GM12874 (cell line): ENCODE results near the gene GDF7.

Source experiments
- TF ChIP-seq, protein P1 (sequence below): IDR thresholded peaks from 2 replicates; pipeline ENCODE4 v1.5.1; 2011; ENCODE audit warnings: low read depth, mild to moderate bottlenecking, control low read depth, low read length, moderate library complexity; ENCODE audit not compliant: insufficient read depth

The GDF7 gene

DNA sequence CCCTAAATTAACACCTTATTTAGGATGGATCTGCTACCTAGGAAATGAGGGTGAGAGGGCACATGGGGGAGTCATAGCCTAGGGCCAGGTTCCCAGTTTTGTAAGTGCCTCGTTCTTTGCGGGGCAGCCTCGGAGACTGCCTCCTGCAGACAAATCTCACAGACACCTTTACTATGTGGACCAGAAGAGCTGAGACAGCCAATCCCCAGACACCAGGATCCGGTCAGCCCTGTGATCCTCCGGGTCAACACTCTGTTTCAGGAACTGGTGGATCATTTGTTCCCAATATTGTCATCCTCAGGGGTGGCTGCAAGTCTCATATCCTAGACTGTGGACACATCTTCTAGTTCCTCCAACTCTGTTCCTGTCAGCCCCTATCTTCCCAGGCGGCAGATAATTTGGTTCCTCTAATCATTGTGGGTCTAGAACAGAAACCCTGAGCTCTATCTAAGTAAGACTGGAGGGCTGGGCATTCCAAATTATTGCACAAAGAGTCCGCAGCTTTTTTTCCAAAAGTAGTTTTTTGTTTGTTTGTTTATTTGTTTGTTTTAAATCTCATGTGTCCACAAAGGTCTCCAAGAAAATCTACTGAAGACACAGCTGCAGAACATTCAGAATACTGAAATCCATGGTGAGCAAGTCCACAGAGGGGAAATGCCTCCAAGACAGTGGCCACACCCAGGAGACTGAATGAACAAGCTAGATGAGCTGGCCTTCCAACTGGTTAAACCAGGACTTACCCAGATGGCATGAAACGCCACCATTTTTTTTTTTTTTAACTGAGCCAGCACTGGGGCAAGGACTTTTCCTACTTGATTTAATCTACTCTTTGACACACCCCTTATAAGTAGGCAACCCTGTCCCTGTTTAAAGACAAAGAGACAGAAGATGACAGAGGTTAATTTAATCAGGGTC lies 6.2 kb upstream of the GDF7 start:
- TF ChIP-seq, protein P1, sequence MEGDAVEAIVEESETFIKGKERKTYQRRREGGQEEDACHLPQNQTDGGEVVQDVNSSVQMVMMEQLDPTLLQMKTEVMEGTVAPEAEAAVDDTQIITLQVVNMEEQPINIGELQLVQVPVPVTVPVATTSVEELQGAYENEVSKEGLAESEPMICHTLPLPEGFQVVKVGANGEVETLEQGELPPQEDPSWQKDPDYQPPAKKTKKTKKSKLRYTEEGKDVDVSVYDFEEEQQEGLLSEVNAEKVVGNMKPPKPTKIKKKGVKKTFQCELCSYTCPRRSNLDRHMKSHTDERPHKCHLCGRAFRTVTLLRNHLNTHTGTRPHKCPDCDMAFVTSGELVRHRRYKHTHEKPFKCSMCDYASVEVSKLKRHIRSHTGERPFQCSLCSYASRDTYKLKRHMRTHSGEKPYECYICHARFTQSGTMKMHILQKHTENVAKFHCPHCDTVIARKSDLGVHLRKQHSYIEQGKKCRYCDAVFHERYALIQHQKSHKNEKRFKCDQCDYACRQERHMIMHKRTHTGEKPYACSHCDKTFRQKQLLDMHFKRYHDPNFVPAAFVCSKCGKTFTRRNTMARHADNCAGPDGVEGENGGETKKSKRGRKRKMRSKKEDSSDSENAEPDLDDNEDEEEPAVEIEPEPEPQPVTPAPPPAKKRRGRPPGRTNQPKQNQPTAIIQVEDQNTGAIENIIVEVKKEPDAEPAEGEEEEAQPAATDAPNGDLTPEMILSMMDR = no peak

DNA sequence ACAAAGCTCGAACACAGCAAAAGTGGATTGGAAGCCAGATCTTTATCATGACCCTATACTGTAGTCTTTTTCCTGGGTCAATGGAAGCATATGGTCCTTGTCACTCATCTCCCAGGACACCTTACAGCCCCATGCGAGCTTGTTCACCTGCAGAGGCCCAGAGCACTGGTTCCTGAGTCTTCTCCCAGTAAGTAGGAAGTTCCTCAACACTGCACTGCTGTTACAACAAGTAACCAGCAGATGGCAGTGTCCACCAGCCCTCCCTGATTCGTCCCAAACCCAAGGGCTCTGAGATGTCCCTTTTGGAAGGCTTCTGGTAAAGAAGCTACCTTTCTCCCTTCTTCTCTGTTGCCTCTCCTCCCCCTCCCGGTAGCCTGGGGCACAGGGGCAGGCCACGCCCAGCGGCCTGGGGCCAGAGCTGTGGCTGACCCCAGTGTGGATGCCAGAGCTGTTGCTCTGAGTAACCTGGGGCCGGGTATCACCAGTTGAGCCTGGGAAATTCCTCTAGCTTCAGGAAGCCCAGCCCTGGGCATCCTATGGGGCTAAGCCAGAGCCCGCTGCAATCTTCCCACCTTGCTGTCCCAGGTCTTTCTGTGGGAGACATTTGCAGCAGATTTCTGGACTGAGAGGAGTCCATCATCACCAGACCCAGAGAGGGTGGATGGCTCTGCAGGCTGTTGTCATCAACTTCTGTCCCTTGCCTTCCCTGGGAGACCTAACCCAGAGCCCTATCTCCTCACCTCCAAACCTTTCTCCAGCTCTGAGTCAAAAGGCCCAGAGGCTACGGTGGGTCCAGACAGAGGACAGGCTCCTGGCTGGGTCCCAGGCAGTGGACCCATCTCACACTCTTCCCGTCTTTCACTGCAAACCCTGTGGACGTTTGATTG lies 5.3 kb upstream of the GDF7 start:
- TF ChIP-seq, protein P1 = peak; percentile 92

DNA sequence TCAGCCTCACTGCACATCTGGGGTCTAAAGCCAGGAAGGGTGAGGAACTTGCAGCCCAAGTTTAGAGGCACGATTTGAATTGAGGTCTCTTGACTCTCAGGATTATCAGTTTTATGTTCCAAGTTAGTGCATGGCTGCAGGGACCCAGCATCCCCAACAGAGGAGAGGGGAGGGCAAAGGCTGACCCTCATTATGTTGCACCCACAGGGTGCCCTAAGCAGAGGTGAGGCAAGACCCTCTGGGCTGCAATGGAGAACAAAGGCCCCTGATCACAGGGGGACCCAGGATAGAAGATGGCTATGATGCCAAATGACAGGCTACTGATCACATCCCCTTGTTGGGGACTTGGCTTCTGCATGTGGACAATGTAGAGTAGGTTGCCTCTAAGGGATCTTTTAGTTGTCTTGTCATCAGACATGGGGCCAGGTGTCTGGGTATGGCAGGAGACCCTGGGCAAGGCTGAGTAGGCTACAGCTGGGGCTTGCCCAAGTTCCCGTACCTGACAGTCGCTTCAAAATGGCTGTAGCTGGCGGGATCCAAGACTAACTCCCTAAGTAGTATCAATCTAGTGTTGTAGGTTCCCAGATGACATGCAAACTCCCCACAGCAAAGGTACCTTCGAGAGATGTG lies 4.5 kb upstream of the GDF7 start:
- TF ChIP-seq, protein P1 = no peak

DNA sequence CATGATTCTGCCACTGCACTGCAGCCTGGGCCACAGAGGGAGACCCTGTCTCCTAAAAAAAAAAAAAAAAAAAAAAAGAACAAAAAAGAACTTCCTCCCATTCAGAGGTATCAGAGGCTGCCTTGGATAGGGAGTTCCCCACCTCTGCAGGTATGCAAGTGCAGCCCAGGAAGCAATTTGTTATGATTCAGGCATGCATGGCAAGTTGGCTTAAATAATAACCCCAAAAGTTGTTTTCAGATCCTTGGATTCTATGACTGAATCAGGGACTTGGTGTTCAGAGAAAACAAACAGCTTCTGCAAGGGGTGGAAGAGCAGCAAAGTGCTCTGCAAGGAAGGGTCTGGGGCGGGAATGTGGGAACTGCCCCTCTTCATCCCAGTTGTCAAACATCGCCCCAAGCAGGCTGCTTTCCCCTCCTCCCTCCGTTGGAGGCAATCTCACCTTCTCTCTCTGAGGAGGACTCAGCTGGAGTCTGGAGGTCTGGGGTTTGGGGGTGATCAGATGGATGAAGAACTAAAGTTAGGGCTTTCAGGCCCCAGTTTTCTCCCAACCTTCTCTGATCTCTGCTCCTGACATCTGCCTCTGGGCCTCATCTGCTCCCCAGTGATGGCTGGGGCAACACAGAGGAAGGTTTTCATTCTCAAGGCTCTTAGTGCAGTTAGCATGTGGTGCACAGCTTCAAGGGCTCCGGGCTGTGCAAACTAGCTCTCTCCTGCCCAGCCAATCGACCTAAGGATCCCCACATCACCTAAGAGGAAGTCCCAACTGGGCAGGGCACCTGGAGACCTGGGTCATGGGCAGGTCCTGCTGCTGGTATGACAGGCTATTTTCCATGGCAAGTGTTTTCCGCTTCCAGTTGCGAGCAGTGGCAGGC lies 3.5 kb upstream of the GDF7 start:
- TF ChIP-seq, protein P1 = no peak

DNA sequence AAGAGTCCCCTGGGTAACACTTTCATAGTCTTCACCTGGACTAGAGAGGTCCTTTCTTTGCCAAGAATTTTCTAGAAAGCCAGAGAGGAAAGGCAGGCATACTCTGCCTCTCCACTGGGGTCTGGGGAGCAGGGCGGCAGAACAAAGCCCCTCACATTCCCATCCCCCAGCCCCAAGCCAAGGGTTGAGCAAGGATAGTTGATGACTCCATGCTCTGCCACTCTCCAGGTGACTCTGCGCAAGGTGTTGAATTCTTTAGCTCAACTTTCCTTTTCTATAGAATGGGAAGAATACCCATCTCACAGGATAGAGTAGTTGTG lies 2.9 kb upstream of the GDF7 start:
- TF ChIP-seq, protein P1 = no peak

DNA sequence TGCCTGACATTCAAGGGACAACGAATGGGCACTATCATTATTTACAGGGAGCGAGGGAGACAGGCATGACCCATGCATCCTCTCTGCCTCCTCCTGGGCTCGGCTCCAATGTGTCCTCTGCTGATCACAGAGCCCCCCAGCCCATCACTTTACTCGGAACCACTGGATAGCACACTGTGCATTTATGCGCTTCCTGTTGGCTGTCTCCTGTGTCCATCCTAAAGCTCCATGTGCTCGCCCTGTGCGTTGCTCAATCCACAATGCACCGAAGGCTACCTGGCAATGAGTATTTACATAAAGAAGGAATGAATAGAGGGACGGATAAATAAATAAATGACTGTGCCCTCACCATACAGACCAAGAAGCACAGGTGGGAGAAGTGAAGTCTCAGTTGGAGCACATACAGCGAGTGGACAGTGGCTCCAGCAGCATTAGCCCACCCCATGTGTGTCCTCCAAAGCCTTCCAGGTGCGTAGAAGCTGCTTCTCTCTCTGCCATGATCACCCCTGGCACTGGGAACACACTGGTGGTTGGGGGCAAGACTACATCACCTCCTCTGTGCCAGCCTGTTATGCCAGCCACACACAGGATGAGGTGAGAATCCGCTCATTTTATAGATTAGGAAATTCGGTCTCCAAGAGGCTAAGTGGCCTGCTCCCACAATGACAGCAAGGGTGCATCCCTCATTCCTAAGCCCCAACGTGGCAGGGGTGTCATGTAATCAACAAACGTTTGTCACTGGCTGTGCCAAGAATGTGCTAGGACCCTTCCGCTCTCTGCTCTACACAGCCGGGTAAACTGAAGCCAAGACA lies 2.3 kb upstream of the GDF7 start:
- TF ChIP-seq, protein P1 = no peak
